GM19328 (cell line): ENCODE data around the gene RPP14.
"Not testable (repeated sequence)": the region's sequence is repeated elsewhere in the genome, so short reads cannot be mapped to it uniquely, and the experiment has no call there.

ENCODE experiments used
- ATAC-seq: cut with Tn5 transposase; IDR thresholded peaks from one replicate; pipeline ENCODE4 v1.9.1; 2021; ENCODE audit warnings: mild to moderate bottlenecking, moderate library complexity; ENCODE audit not compliant: unreplicated experiment

Gene RPP14

GRCh38 chr3:58331593-58332152 is 25.6 kb downstream of the RPP14 start:
- ATAC-seq: no peak

GRCh38 chr3:58332575-58333188 is 26.6 kb downstream of the RPP14 start, which contains the start of gene PXK:
TSS of gene PXK (plus strand) at chr3:58332892. CDS start at chr3:58332989, 97 bp downstream.
- peak; percentile 88 for ATAC-seq

- peak; percentile 21 for ATAC-seq
Measured at GRCh38 chr3:58333206-58334012, 27.4 kb downstream of the RPP14 start.

- ATAC-seq: no peak
Measured at GRCh38 chr3:58334013-58334321, 27.9 kb downstream of the RPP14 start.

GRCh38 chr3:58334506-58334884 is 28.4 kb downstream of the RPP14 start:
- ATAC-seq: no peak

- ATAC-seq: no peak
Measured at GRCh38 chr3:58335652-58335947, 29.6 kb downstream of the RPP14 start.

- ATAC-seq: no peak
Measured at GRCh38 chr3:58336135-58336882, 30.3 kb downstream of the RPP14 start.

GRCh38 chr3:58337190-58337589 is 31.1 kb downstream of the RPP14 start:
- no peak for ATAC-seq

- ATAC-seq: not testable (repeated sequence)
Measured at GRCh38 chr3:58339146-58339545, 33.1 kb downstream of the RPP14 start.

- no peak for ATAC-seq
Measured at GRCh38 chr3:58340594-58341244, 34.7 kb downstream of the RPP14 start.

GRCh38 chr3:58341376-58341775 is 35.3 kb downstream of the RPP14 start:
- ATAC-seq: no peak

- no peak for ATAC-seq
Measured at GRCh38 chr3:58342676-58343075, 36.6 kb downstream of the RPP14 start.

- no peak for ATAC-seq
Measured at GRCh38 chr3:58345457-58345856, 39.4 kb downstream of the RPP14 start.

GRCh38 chr3:58346368-58346767 is 40.3 kb downstream of the RPP14 start:
- no peak for ATAC-seq

GRCh38 chr3:58347984-58348383 is 41.9 kb downstream of the RPP14 start:
- no peak for ATAC-seq

GRCh38 chr3:58349792-58350626 is 44.0 kb downstream of the RPP14 start:
- peak; percentile 83 for ATAC-seq

- no peak for ATAC-seq
Measured at GRCh38 chr3:58350627-58351013, 44.6 kb downstream of the RPP14 start.

GRCh38 chr3:58351920-58352319 is 45.9 kb downstream of the RPP14 start:
- no peak for ATAC-seq

GRCh38 chr3:58352626-58353025 is 46.6 kb downstream of the RPP14 start:
- no peak for ATAC-seq
